HG03460 (cell line): ENCODE measurements around the gene UBE2G1.
"Not testable (repeated sequence)": the region's sequence is repeated elsewhere in the genome, so short reads cannot be mapped to it uniquely, and the experiment has no call there.

Source experiments
- ATAC-seq: cut with Tn5 transposase; IDR thresholded peaks from one replicate; pipeline ENCODE4 v1.9.1; 2021; ENCODE audit not compliant: unreplicated experiment

Gene UBE2G1

DNA sequence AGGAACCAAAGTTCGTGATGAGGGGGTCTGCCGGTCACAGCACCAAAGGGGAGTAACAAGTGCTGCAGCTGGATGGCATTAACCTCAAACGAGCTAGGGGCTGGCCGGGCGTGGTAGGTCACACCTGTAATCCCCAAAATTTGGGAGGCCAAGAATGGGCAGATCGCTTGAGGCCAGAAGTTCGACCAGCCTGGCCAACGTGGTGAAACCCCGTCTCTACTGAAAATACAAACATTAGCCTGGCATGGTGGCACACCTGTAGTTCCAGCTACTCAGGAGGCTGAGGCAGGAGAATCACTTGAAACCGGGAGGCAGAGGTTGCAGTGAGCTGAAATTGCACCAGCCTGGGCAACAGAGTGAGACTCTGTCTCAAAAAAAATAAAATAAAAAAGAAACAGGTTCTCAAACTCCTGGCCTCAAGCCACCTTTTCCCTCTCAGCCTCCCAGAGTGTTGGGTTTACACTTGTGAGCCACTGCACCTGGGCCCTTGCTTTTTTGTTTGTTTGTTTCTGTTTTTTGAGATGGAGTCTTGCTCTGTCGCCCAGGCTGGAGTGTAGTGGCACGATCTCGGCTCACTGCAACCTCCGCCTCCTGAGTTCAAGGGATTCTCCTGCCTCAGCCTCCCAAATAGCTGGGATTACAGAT is 9.4 kb upstream of the UBE2G1 start:
- ATAC-seq = not testable (repeated sequence)

DNA sequence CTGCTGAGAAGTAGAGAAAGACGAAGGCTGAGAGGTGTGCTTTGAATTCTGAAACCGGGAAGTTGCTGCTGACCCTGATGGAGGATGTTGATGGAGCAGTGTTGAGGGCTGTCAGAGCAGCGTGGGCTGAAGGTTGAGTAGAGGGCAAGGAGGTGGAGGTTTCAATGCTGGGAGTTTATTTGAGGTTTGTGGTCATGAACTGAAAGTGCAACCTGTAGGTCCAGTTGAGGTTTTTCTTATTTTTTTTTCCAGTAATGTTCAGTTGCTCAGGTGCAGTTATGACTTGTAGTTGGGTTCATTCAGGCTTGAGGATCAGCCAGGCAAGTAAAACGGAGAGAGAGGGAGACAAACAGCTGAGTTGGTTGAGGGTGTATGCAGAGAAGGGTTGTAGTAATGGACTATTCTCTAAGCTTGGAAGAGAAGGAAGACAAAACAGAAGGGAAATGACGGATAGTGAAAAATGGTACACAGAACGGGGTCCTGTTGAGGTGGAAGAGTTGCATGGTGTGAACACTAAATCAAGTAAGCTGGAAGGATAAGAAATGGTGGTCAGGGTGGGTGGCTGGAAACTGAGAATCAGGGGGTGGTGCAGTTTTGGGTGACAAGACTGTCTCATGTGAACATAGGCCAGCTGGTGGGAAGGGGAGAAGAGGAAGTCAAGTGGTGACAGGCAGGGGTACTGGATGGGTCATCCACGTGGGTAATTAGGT is 8.7 kb upstream of the UBE2G1 start:
- peak; percentile 72 for ATAC-seq

- no peak for ATAC-seq
Observed at GRCh38 chr17:4369557-4370230, 3.2 kb upstream of the UBE2G1 start.

GRCh38 chr17:4368341-4368740 is 1.9 kb upstream of the UBE2G1 start:
- ATAC-seq = no peak

DNA sequence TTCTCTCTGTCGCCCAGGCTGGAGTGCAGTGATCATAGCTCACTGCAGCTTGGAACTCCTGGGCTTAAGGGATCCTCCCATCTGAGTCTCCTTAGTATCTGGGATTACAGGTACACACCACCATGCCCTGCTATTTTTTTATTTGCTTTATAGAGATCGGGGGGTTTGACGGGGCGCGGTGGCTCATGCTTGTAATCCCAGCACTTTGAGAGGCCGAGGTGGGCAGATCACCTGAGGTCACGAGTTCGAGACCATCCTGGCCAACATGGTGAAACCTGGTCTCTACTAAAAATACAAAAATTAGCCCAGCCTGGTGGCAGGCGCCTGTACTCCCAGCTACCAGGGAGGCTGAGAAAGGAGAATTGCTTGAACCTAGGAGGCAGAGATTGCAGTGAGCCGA is 702 bp upstream of the UBE2G1 start:
- ATAC-seq = not testable (repeated sequence)

- peak; percentile 14 for ATAC-seq
Observed at GRCh38 chr17:4365628-4366326, 698 bp downstream of the UBE2G1 start.

DNA sequence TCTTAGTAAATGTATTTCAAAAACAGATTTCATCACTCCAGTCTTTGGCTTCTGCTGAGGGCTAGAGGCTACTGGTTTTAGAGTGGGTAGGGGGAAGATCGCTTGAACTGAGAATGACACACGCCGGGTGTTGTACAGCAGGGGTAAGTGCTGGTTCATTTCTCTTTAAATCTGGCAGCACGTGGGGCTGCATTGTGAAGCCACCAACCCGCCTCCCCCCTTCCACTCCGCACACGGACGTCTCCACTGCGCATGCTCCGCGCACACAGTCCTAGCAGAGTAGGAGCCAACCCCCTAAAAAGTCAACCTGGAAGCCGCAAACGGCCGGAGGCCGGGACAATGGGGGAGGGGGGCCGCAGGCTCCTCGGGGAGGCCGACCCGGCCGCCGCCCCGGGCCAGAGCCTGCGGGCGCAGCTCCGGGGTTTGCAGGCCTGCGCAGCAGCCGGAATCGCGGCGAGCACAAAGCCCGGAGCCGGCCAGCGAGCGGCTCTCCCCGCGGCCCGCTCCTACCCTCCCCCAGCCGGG is 1.3 kb downstream of the UBE2G1 start:
- peak; percentile 42 for ATAC-seq

GRCh38 chr17:4364622-4365041 is 1.8 kb downstream of the UBE2G1 start:
- ATAC-seq = no peak

- no peak for ATAC-seq
Observed at GRCh38 chr17:4362141-4362540, 4.3 kb downstream of the UBE2G1 start.

- no peak for ATAC-seq
Observed at GRCh38 chr17:4358154-4358553, 8.3 kb downstream of the UBE2G1 start.

DNA sequence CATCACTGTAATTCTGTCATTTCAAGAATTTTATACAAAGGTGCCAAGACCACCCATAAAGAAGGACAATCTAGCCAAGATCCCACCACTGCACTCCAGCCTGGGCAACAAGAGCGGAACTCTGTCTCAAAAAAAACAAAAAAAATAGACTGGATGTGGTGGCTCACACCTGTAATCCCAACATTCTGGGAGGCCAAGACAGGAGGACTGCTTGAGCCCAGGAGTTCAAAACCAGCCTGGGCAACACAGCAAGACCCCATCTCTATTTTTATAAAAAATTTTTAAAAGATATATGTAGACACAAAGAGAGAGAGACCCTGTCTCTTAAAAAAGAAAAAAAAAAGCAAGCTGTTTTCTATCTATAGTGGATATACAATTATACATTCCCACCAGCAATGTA is 8.8 kb downstream of the UBE2G1 start:
- ATAC-seq = no peak

GRCh38 chr17:4357030-4357628 is 9.3 kb downstream of the UBE2G1 start:
- no peak for ATAC-seq

GRCh38 chr17:4354862-4355514 is 11.5 kb downstream of the UBE2G1 start:
- no peak for ATAC-seq

DNA sequence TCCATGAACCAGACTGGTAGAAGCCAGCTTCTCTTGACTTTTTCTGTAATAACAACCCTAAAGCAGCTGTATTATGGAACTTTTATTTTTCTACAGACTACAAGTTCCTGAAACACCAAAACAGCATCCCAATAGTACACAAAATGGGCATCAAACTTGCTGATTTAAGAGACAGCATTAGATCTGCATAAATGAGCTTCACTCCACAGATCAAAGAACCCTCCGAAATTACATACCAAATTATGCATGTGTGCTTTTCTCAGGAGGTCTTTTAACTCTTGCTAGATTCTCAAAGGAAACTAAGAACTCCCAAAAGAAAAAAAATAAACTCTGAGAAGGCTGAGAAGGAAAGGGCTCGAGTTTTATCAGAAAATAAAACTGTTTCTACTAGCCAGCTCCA is 12.3 kb downstream of the UBE2G1 start:
- ATAC-seq = no peak

GRCh38 chr17:4350214-4350613 is 16.3 kb downstream of the UBE2G1 start:
- ATAC-seq = not testable (repeated sequence)

GRCh38 chr17:4345581-4346252 is 20.8 kb downstream of the UBE2G1 start:
- no peak for ATAC-seq

DNA sequence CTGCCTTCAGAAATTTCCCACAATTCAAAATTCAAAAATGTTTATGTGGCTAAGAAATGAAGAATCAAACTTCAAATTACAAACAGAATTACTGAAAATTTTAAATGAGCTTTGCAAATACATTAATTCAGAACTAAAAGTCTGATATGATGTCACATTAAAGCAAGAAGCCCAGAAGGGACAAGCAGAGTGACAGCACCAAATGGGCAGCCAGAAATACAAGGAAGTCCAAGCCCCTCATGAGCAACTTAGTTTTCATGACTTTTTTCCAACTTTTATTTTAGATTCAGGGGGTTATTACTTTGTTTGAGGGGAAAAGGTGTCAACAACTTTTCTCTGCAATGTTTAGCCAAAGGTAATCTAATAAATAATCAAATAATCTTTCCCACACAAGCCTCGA is 21.5 kb downstream of the UBE2G1 start:
- no peak for ATAC-seq

GRCh38 chr17:4342535-4342934 is 23.9 kb downstream of the UBE2G1 start:
- ATAC-seq = no peak

GRCh38 chr17:4341616-4341977 is 24.9 kb downstream of the UBE2G1 start:
- ATAC-seq = no peak
